HG02970 (cell line): ENCODE results near the gene GALNT13.
"Not testable (repeated sequence)": the region's sequence is repeated elsewhere in the genome, so short reads cannot be mapped to it uniquely, and the experiment has no call there.

Experiments
- ATAC-seq: cut with Tn5 transposase; IDR thresholded peaks from one replicate; pipeline ENCODE4 v1.9.1; 2021; ENCODE audit warnings: mild to moderate bottlenecking, moderate library complexity, moderate number of reproducible peaks; ENCODE audit not compliant: unreplicated experiment, low FRiP score

GALNT13 gene

GRCh38 chr2:154455866-154456265, 584.1 kb downstream of the GALNT13 start:
- no peak for ATAC-seq

- ATAC-seq, result no peak
Observed at GRCh38 chr2:154457286-154457685, 585.6 kb downstream of the GALNT13 start.

GRCh38 chr2:154459286-154459685, 587.6 kb downstream of the GALNT13 start:
- ATAC-seq, result no peak

- no peak for ATAC-seq
Observed at GRCh38 chr2:154462634-154463033, 590.9 kb downstream of the GALNT13 start.

- ATAC-seq, result no peak
Observed at GRCh38 chr2:154466226-154466625, 594.5 kb downstream of the GALNT13 start.

GRCh38 chr2:154470376-154470775, 598.7 kb downstream of the GALNT13 start:
- ATAC-seq, result no peak

- ATAC-seq, result not testable (repeated sequence)
Observed at GRCh38 chr2:154471492-154471891, 599.8 kb downstream of the GALNT13 start.

- no peak for ATAC-seq
Observed at GRCh38 chr2:154477319-154477718, 605.6 kb downstream of the GALNT13 start.

- ATAC-seq, result no peak
Observed at GRCh38 chr2:154480521-154480920, 608.8 kb downstream of the GALNT13 start.

- no peak for ATAC-seq
Observed at GRCh38 chr2:154481336-154481735, 609.6 kb downstream of the GALNT13 start.

- no peak for ATAC-seq
Observed at GRCh38 chr2:154484338-154485099, 612.8 kb downstream of the GALNT13 start.

- no peak for ATAC-seq
Observed at GRCh38 chr2:154488801-154489200, 617.1 kb downstream of the GALNT13 start.

GRCh38 chr2:154489266-154489858, 617.6 kb downstream of the GALNT13 start:
- ATAC-seq, result no peak

- no peak for ATAC-seq
Observed at GRCh38 chr2:154490530-154490929, 618.8 kb downstream of the GALNT13 start.

GRCh38 chr2:154495455-154495868, 623.7 kb downstream of the GALNT13 start:
- no peak for ATAC-seq

- no peak for ATAC-seq
Observed at GRCh38 chr2:154497019-154497418, 625.3 kb downstream of the GALNT13 start.
